Transverse colon (tissue), 4 donors: ENCODE measurements around the gene HDAC4.

ENCODE experiments used
- CTCF ChIP-seq, 5 experiments: fragments of 200-600 bp in 3 of 5; fragments of 450-650 bp in 2 of 5; sonication (generic) in 3 of 5; IDR thresholded peaks; 1 replicate in 2 of 5; 2 replicates in 3 of 5; pipeline ENCODE4 v1.5.1; 2016 to 2017; ENCODE audit warnings: antibody characterized with exemption in 5 of 5, inconsistent platforms in 3 of 5, mild to moderate bottlenecking in 2 of 5, moderate library complexity in 1 of 5
- EP300 ChIP-seq: sonication (generic); formaldehyde crosslinking; IDR thresholded peaks from one replicate; pipeline ENCODE4 v1.6.1; 2017; ENCODE audit warnings: antibody characterized with exemption, low read depth
- POLR2A ChIP-seq: fragments of 450-650 bp; IDR thresholded peaks from one replicate; pipeline ENCODE4 v1.6.1; 2016; ENCODE audit warnings: antibody characterized with exemption, mild to moderate bottlenecking, moderate library complexity
- POLR2AphosphoS5 ChIP-seq, 3 donors: sonication (generic); formaldehyde crosslinking; IDR thresholded peaks; one replicate each; pipeline ENCODE4 v1.6.1; 2016; ENCODE audit warnings: antibody characterized with exemption in 3 of 3

GRCh38 chr2:239261356-239261755 lies 139.5 kb downstream of the HDAC4 start:
- TF ChIP-seq POLR2A = no peak
- TF ChIP-seq EP300 = no peak
- no peak for TF ChIP-seq CTCF (IDR thresholded peaks at IDR 0.05)
- TF ChIP-seq POLR2AphosphoS5 (IDR thresholded peaks at IDR 0.05) = no peak
